ENCODE results near the gene CDH15. TPM values are rescaled to one million over a fixed set of nuclear protein-coding genes. Genes with fewer than 3 reads are reported as not detected.

Gene CDH15
- polyA plus RNA-seq, 1 donor: 1.1 TPM

GRCh38 chr16:89133457-89134127 lies 38.0 kb upstream of the CDH15 start:
- peaks cover 47% of the 10 kb centered on the region for H3K36me3 ChIP-seq (ENCODE audit: control insufficient read depth, insufficient read depth, low read length)
- DNase-seq: no peak

GRCh38 chr16:89134269-89134668 lies 37.3 kb upstream of the CDH15 start:
- Histone ChIP-seq H3K27ac (ENCODE audit: low read length) (no peak overlapping the region), H3K4me3 (ENCODE audit: low read length) (no peak overlapping the region), H3K36me3 (ENCODE audit: control insufficient read depth, insufficient read depth, low read length) (peaks cover 47% of the 10 kb centered on the region), H3K27me3 (ENCODE audit: control insufficient read depth, insufficient read depth, low read length) (no peaks in the 10 kb centered on the region), H3K9me3 (ENCODE audit: control insufficient read depth, low read depth, low read length) (peaks cover 4% of the 10 kb centered on the region), H3K4me1 (ENCODE audit: control insufficient read depth, insufficient read depth, low read length) (no peaks in the 10 kb centered on the region)
- WGBS (ENCODE audit: insufficient coverage, low lambda C conversion rate): no CpG with 5 or more reads among the region's 20 CpGs
- no peak for DNase-seq

More at GRCh38 chr16:89133457-89134127, 38.0 kb upstream of the CDH15 start:
- no peak overlapping the region for H3K27ac ChIP-seq (ENCODE audit: low read length)
- no peak overlapping the region for H3K4me3 ChIP-seq (ENCODE audit: low read length)
- H3K27me3 ChIP-seq (ENCODE audit: control insufficient read depth, insufficient read depth, low read length): no peaks in the 10 kb centered on the region
- peaks cover 5% of the 10 kb centered on the region for H3K9me3 ChIP-seq (ENCODE audit: control insufficient read depth, low read depth, low read length)
- 100% methylated on average over 3 of the region's 25 CpGs for WGBS (ENCODE audit: insufficient coverage, low lambda C conversion rate)
- H3K4me1 ChIP-seq (ENCODE audit: control insufficient read depth, insufficient read depth, low read length): no peaks in the 10 kb centered on the region

GRCh38 chr16:89135166-89135565 lies 36.4 kb upstream of the CDH15 start:
- Histone ChIP-seq H3K4me1 (ENCODE audit: control insufficient read depth, insufficient read depth, low read length) (no peaks in the 10 kb centered on the region), H3K27me3 (ENCODE audit: control insufficient read depth, insufficient read depth, low read length) (no peaks in the 10 kb centered on the region), H3K4me3 (ENCODE audit: low read length) (no peak overlapping the region), H3K36me3 (ENCODE audit: control insufficient read depth, insufficient read depth, low read length) (peaks cover 51% of the 10 kb centered on the region), H3K27ac (ENCODE audit: low read length) (no peak overlapping the region), H3K9me3 (ENCODE audit: control insufficient read depth, low read depth, low read length) (peaks cover 4% of the 10 kb centered on the region)
- no CpG with 5 or more reads among the region's 11 CpGs for WGBS (ENCODE audit: insufficient coverage, low lambda C conversion rate)
- no peak for DNase-seq

GRCh38 chr16:89135971-89136765 lies 35.4 kb upstream of the CDH15 start:
- no peak overlapping the region for H3K27ac ChIP-seq (ENCODE audit: low read length)
- no peak for DNase-seq
- H3K4me3 ChIP-seq (ENCODE audit: low read length): no peak overlapping the region
- H3K27me3 ChIP-seq (ENCODE audit: control insufficient read depth, insufficient read depth, low read length): no peaks in the 10 kb centered on the region
- WGBS (ENCODE audit: insufficient coverage, low lambda C conversion rate): no CpG with 5 or more reads among the region's 35 CpGs
- H3K4me1 ChIP-seq (ENCODE audit: control insufficient read depth, insufficient read depth, low read length): no peaks in the 10 kb centered on the region
- H3K9me3 ChIP-seq (ENCODE audit: control insufficient read depth, low read depth, low read length): no peaks in the 10 kb centered on the region
- H3K36me3 ChIP-seq (ENCODE audit: control insufficient read depth, insufficient read depth, low read length): peaks cover 55% of the 10 kb centered on the region

GRCh38 chr16:89136931-89137330 lies 34.6 kb upstream of the CDH15 start:
- no peaks in the 10 kb centered on the region for H3K4me1 ChIP-seq (ENCODE audit: control insufficient read depth, insufficient read depth, low read length)
- no peak for DNase-seq
- WGBS (ENCODE audit: insufficient coverage, low lambda C conversion rate): no CpG with 5 or more reads among the region's 17 CpGs
- no peak overlapping the region for H3K4me3 ChIP-seq (ENCODE audit: low read length)
- H3K9me3 ChIP-seq (ENCODE audit: control insufficient read depth, low read depth, low read length): peaks cover 1% of the 10 kb centered on the region
- H3K27ac ChIP-seq (ENCODE audit: low read length): no peak overlapping the region
- peaks cover 61% of the 10 kb centered on the region for H3K36me3 ChIP-seq (ENCODE audit: control insufficient read depth, insufficient read depth, low read length)
- no peaks in the 10 kb centered on the region for H3K27me3 ChIP-seq (ENCODE audit: control insufficient read depth, insufficient read depth, low read length)

DNA sequence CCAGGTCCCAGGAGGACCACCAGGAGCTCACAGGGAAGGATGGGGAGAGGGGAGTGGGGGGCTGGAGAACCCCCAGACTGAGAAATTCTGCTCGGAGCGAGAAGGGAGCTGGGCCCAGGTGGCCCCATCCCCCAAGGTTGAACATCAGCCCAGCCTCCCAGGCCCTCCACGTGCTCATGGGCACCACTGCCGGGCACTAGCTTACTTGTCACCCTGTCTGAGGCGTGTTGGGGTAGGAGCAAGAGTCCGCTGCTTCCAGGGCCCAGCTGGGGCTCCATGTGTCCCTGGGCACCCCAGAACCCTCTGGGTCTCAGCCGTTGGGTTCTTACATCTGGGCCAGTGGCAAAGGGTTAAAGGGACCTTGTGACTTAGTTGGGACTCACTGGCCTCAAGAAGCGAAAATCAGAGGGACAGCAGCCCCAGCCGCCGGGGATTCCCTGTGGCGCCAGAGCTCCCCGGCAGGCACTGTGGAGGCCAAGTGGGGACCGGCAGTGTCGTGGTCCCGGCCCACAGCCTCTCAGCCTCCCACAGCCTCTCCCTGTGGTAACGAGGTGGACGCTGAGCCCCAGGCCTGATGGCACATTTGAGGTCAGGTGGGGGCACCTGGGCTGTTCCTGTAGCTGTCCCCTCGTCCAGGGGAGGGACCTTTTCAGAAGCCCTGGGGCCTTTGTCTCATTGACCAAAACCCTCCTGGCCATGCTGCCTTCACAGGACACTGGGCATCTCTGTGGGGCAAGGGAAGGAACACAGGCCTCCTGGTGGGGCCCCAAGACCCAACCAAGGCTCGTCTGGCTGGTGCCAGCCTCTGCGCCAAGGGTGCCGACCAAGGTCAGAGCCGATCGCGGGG lies 33.7 kb upstream of the CDH15 start:
- Histone ChIP-seq H3K36me3 (ENCODE audit: control insufficient read depth, insufficient read depth, low read length) (peaks cover 63% of the 10 kb centered on the region), H3K4me3 (ENCODE audit: low read length) (no peak overlapping the region), H3K9me3 (ENCODE audit: control insufficient read depth, low read depth, low read length) (peaks cover 4% of the 10 kb centered on the region), H3K27ac (ENCODE audit: low read length) (no peak overlapping the region), H3K4me1 (ENCODE audit: control insufficient read depth, insufficient read depth, low read length) (no peaks in the 10 kb centered on the region), H3K27me3 (ENCODE audit: control insufficient read depth, insufficient read depth, low read length) (no peaks in the 10 kb centered on the region)
- no CpG with 5 or more reads among the region's 24 CpGs for WGBS (ENCODE audit: insufficient coverage, low lambda C conversion rate)
- DNase-seq: no peak

GRCh38 chr16:89138513-89138795 lies 33.1 kb upstream of the CDH15 start:
- Histone ChIP-seq H3K27ac (ENCODE audit: low read length) (no peak overlapping the region), H3K36me3 (ENCODE audit: control insufficient read depth, insufficient read depth, low read length) (peaks cover 61% of the 10 kb centered on the region), H3K4me1 (ENCODE audit: control insufficient read depth, insufficient read depth, low read length) (no peaks in the 10 kb centered on the region), H3K9me3 (ENCODE audit: control insufficient read depth, low read depth, low read length) (peaks cover 8% of the 10 kb centered on the region), H3K27me3 (ENCODE audit: control insufficient read depth, insufficient read depth, low read length) (no peaks in the 10 kb centered on the region), H3K4me3 (ENCODE audit: low read length) (no peak overlapping the region)
- WGBS (ENCODE audit: insufficient coverage, low lambda C conversion rate): no CpG with 5 or more reads among the region's 7 CpGs
- DNase-seq: no peak

DNA sequence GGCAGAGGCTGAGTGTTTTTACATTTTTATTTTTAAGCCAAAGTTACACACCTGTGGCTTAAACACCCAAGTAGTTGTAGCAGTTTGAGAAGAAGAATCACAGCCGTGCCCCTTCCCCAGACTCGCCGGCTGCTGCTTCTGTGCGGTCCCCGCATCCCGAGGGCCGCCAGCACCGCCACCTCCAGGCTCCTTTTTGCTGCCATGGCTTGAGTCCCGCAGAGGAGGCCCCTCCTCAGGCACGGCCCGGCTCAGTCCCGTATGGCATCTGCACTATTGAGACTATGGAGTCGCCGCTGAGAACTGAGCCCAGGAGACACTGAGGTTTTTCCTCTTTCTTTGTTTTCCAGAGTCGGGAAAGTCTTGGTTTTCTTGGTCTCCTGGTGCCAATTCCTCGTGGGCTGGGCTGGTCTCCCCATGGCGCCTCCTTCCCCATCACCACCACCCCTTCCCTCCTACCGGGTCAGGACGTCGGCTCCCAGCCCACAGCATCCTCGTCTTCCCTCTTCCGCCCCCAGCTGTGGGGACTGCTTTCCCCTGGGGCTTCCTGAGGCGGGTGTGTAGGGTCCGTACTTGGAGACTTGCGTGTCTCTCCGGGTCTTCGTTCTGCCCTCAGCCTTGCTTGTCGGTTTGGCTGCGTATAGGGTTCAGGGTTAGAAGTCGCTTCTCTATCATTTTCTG lies 32.6 kb upstream of the CDH15 start:
- DNase-seq: no peak

GRCh38 chr16:89139907-89140361 lies 31.6 kb upstream of the CDH15 start:
- no CpG with 5 or more reads among the region's 12 CpGs for WGBS (ENCODE audit: insufficient coverage, low lambda C conversion rate)
- Histone ChIP-seq H3K27ac (ENCODE audit: low read length) (no peak overlapping the region), H3K4me3 (ENCODE audit: low read length) (no peak overlapping the region), H3K4me1 (ENCODE audit: control insufficient read depth, insufficient read depth, low read length) (no peaks in the 10 kb centered on the region), H3K27me3 (ENCODE audit: control insufficient read depth, insufficient read depth, low read length) (no peaks in the 10 kb centered on the region), H3K9me3 (ENCODE audit: control insufficient read depth, low read depth, low read length) (peaks cover 8% of the 10 kb centered on the region), H3K36me3 (ENCODE audit: control insufficient read depth, insufficient read depth, low read length) (peaks cover 59% of the 10 kb centered on the region)
- DNase-seq: no peak

More for the DNA sequence above, 32.6 kb upstream of the CDH15 start:
- Histone ChIP-seq H3K36me3 (ENCODE audit: control insufficient read depth, insufficient read depth, low read length) (peaks cover 57% of the 10 kb centered on the region), H3K27me3 (ENCODE audit: control insufficient read depth, insufficient read depth, low read length) (no peaks in the 10 kb centered on the region), H3K9me3 (ENCODE audit: control insufficient read depth, low read depth, low read length) (peaks cover 8% of the 10 kb centered on the region), H3K27ac (ENCODE audit: low read length) (no peak overlapping the region), H3K4me1 (ENCODE audit: control insufficient read depth, insufficient read depth, low read length) (no peaks in the 10 kb centered on the region), H3K4me3 (ENCODE audit: low read length) (no peak overlapping the region)
- WGBS (ENCODE audit: insufficient coverage, low lambda C conversion rate): no CpG with 5 or more reads among the region's 30 CpGs

DNA sequence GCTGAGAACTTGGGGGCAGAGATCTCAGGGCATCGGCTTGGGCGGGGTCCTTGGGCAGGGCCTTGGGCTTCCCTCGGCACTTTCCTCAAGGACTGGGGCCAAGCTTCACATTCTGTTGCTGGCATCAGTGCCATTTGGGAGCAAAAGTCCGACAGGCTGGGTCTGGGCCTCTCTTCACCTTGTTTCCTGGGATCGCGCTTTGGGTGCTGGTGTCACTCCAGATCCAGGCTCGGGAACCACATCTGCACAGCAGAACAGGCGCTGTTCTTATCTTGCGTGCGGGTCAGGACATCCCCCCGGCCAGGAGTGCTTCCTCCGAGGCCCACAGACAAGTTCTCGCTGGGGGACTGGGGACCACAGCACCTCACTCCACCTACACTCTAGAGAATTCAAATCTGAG lies 31.1 kb upstream of the CDH15 start:
- no CpG with 5 or more reads among the region's 13 CpGs for WGBS (ENCODE audit: insufficient coverage, low lambda C conversion rate)
- Histone ChIP-seq H3K27ac (ENCODE audit: low read length) (no peak overlapping the region), H3K27me3 (ENCODE audit: control insufficient read depth, insufficient read depth, low read length) (no peaks in the 10 kb centered on the region), H3K9me3 (ENCODE audit: control insufficient read depth, low read depth, low read length) (peaks cover 8% of the 10 kb centered on the region), H3K4me3 (ENCODE audit: low read length) (no peak overlapping the region), H3K36me3 (ENCODE audit: control insufficient read depth, insufficient read depth, low read length) (peaks cover 58% of the 10 kb centered on the region), H3K4me1 (ENCODE audit: control insufficient read depth, insufficient read depth, low read length) (no peaks in the 10 kb centered on the region)
- DNase-seq: no peak
